Measurements from ENCODE around the gene TTPAL.
A peak's percentile ranks its signal among the peaks of the same experiment; 100 is the strongest.

The TTPAL gene

DNA sequence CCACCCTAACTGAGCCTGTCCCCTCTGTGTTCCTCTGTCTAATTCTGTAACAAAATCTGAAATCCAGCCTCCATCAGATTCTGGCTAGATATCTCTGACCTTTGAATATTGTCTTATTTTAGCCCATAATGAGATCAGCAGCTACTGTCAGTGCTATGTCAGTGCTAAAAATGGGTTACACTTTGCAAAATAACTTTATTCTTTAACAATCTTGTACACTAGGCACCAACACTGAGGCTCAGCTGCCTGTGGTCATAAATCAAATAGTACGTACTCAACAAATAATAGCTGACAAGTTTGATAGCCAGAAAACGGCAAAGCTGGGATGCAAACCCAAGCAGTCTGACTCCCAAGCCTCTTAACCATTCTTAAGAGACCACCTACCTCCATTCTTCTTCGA, 22.1 kb downstream of the TTPAL start:
- DNase-seq (ENCODE audit: low read depth in 2 of 2): no peak

DNA sequence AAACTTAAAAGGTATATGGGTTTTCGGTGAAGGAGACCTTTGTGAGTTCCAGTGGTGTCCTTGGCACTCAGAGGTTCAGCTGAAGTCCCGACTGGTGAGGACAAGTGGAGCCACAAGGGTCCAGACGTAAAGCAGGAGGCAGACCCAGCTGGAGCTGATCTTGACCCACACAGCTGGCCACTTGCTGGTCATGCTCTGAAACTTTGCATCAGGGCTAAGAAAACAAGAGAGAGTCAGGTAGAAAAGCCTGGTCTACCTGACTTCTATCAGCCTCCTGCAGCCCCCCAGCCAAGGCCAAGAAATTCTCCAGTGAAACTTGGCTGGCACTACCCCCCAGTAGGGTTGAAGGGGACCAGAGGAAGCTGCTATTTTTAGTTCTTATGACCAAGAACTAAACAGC, 24.5 kb downstream of the TTPAL start:
- no peak for DNase-seq (ENCODE audit: low read depth in 2 of 2)

DNA sequence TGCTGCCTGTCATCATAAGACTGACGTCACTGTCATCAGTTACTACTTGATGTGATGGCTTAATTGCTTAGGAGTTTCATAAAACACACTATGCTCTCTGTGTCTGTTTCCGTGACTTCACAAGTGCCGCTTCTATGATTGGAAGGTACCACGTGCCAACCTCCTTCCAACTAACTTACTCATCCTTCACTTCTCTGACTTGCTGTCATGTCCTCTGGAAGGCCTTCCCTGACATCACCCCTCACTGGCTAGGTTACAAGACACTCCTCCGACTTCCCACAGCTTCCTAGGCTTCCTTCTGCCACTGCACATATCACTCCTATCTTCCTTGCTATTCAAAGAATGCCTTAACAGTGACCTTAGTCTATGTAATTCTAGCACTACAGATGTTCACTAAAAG, 25.8 kb downstream of the TTPAL start:
- DNase-seq (ENCODE audit: low read depth in 2 of 2): no peak

DNA sequence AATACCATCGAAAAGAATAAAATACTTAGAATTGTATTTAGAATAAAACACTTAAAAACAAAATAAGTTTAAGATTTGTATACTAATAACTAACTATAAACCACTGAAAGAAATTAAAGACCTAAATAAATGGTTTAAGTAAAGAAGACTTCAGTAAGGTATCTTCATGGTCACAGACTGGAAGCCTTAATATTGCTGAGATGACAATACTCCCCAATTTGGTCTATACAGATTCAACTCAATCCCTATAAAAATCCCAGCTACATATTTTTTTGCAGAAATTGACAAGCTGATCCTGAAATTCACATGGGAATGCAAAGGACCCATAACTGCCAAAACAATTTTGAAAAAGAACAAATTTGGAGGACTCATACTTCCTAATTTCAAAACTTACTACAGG, 27.3 kb downstream of the TTPAL start:
- DNase-seq (ENCODE audit: low read depth in 2 of 2): no peak

DNA sequence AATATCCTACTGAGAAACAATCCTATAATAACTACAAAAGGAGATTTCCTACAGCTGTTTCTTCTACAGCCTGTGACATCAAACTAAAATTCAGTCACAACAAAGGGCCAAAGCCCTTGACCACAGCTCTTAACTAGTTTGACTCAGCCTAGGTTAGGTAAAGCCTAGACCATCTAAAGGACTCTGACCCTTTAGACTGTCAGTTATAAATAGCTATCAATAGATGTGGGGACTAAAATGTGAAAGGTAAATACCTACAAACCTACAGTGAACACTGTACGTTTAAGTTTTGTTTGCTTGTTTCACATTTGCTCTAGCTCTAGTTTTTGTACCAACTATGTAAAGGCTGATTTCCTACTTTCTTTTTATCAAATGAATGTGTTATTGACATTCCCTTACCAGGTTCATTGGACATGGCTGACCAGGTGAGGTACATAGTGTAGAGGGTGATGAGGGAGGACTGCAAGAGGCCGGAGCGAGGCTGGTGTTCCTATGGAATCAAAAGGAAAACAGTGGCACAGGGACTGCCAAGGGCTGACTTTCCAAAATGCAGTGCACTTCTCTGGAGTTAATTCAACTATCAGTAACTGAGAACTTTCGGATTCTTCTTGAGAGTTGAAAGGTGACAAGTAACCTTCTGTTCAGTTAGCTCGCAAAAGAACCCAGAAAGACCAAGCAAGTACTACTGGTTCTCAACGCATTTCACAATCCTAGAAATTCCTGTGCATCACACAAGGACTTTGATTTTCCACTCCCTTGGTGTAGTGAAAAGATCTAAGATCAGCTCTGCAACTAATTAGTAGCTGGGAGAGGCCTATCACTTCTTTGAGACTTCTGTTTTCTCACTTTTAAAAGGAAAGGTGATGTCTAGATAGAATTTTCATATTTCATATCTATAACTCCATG, 29.0 kb downstream of the TTPAL start:
- no peak for DNase-seq (ENCODE audit: low read depth in 2 of 2)

DNA sequence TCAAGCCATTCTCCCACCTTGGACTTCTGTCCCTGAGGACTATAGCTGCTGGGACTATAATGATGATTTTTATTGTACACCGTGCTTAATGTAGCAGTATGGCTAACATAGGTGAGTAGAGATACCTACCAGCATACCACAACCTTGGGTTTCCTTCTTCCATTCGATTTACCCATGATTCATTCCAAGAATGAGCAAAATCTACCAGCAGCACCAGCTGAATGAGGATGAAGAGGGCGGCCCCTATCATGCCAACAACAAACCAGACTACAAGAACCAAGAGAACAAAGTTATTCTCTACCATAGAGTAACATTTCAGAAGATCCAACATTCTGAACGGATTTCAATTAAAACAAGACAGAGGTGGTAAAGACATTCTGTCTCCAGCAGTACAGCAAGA, 34.1 kb downstream of the TTPAL start:
- DNase-seq (ENCODE audit: low read depth in 2 of 2): no peak

DNA sequence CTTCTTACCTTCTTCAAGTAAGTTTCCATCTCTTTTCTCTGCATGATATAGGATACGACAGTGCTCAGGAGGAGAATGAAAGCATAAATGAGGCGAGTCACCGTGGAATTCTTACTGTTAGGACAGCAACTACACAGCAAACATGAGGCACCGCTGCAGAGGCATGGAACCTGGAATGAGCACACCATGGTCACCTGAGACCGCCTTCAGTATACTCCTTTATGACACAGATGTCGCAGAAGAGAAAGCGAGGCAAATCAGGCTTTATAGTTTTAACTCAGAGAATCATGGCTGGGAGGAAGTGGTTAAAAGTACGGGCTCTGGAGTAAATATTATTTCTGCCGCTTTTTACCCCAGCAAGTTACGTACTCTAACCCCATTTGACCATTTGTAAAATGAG, 38.2 kb downstream of the TTPAL start:
- DNase-seq (ENCODE audit: low read depth in 2 of 2): no peak

DNA sequence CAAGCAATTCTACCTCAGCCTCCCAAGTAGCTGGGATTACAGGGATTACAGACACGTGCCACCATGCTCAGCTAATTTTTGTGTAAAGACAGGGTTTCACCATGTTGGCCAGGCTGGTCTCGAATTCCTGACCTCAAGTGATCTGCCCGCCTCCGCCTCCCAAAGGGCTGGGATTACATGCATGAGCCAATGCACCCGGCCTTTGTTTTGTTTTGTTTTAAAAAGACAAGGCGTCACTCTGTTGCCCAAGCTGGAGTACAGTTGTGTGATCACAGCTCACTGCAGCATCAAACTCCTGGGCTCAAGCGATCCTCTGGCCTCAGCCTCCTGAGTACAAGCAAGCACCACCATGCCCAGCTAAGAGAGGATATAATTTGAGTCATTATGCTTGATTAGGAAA, 40.8 kb downstream of the TTPAL start:
- no peak for DNase-seq (ENCODE audit: low read depth in 2 of 2)

DNA sequence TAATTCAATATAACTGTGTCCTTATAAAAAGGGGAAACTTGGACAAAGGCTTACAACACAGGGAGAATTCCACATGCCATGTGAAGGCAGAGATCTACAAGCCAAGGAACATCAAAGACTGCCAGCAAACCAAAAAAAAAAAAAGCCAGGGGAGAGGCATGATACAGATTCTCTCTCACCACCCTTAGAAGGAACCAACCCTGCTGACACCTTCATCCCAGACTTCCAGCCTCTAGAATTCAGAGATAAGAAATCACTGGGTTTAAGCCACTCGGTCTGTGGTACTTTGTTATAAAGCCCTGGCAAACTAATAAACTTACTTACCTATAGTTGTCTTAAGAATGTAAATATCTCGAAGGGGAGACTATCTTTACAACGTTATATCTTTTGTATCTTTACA, 41.8 kb downstream of the TTPAL start:
- no peak for DNase-seq (ENCODE audit: low read depth in 2 of 2)

DNA sequence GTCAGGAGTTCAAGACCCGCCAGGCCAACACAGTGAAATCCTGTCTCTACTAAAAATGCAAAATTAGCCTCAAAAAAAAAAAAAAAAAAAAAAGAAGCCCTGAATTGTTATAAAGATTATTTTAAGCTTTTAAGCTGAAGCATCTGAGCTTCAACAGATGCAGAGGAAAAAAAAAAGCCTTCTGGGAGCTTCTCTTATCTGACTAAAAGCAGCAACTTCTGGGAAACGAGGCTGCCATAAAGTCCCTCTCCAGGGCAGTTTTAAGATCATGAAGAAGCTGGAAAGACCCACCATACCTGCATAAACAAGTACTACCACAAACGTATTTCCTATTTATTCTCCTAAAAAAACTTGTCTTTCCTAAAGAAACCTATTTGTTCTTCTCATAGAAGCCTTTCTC, 42.6 kb downstream of the TTPAL start:
- DNase-seq (ENCODE audit: low read depth in 2 of 2): no peak

DNA sequence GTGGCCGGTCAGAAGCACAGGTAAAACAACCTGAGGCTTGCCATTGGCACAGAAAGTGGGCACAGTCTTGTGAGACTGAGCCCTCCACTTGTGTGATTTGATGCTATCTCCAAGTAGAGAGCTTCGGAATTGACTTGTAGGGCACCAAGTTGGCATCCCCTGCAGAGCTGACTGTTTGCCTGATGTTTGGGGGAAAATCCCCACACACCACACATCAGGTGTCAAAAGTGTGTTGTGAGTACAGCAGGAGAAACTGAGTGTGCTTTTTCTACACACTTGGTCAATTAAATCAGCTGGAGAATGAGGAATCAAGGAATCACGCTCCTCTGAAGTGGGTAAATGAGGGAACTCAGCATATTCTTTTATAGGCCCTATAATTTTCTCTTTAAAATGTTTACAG, 45.2 kb downstream of the TTPAL start:
- no peak for DNase-seq (ENCODE audit: low read depth in 2 of 2)

DNA sequence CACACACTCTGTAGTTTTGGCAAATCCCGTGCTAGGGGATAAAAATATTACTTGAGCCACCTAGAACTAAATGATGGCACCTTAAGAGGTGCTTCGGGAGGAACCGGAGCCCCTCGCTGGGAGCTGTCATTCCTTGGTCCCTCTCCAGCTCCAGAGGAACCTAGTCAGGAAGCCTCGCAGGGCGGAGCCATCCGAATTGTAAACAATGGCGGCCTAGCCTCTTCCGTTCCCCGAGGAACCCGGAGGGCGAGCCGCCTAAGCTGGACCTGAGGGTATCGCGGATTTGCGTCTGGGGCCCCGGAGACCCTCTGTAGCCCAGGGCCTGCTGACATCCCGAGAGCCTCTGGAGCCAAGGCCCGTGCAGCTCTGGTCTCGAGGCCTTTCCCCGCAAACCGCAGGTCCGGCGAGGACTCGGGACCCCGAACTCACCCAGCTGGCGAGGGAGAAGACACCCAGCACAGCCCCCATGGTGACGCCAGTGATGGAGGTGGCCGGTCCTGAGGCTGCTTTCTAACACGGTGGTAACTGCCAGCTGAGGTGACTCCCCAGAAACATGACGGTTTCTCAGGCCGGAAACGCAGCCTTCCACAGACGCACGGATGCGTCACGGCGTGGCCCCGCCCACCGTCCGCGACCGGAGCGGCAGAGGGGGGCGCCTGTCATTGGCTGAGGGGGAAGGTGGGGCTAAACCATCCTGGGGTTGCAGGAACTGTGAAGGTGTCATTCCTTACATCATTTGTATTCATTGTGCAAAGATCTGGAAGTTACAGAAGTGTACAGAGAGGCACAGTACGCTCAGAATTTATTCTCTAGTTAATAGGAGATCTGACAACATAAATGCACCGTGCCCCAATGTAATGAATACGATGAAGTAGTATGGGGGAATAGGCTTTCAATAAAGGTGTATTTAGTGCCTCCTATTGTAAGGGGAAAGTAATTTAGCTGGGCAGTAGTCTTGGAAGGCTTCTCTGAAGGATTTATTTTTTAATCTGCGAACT, 46.1 kb downstream of the TTPAL start, which contains the start of gene SERINC3:
SERINC3 (minus strand) TSS at position 587 of the 998 bp plus-strand sequence; CDS start at position 468, 119 bp downstream.
- DNase-seq (ENCODE audit: low read depth in 2 of 2): peak; percentile 82 to 87

DNA sequence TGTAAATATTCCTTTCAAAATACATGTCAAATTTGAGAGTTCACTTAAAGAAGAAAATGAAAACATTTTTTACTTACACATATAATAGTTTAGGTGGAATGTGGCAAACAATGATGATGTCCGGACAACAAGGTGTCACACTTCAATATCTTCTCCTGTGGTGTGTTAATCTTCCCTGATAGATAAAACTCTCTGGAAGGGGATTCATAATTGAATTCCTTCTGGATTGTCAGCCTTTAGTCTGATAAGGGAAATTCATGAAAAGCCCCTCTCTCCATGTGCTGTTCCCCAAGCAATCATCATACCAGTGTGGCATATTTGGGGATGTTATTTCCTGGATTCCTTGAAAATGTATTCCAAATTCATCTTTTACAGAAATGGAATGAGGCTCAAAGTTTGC, 47.2 kb downstream of the TTPAL start:
- DNase-seq (ENCODE audit: low read depth in 2 of 2): no peak

DNA sequence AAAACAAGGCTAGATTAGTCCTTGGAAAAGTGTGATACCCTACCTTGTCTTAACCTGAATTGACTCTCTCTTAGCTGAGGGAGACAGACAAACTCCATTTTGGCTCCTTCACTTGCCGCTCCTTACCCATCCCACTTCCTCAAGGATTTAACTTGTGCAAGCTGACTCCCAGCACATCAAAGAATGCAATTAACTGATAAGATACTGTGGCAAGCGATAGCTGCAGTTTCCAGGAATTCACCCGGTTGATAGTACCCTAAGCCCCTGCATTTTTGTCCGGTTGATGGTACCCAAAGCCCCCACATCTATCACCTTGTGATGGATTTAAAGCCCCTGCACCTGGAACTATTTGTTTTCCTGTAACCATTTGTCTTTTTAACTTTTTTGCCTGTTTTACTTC, 48.1 kb downstream of the TTPAL start:
- DNase-seq (ENCODE audit: low read depth in 2 of 2): no peak

DNA sequence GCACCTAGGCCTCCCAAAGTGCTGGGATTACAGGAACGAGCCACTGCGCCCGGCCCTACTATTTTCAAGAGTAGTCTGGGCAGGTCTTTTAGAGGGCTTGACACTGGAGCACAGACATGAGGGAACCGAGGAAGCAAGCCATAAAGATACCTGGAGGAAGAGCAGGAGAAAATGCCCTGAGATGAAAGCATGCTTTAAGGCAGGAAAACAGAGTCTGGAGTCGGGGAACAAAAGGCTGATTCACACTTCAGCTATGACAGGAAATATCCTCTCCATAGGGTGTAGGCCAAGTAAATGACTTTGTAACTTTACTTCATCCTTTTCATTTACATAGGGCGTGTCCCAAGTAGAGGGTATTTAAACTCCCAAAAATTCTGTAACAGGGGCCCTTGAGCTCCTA, 50.5 kb downstream of the TTPAL start:
- no peak for DNase-seq (ENCODE audit: low read depth in 2 of 2)

DNA sequence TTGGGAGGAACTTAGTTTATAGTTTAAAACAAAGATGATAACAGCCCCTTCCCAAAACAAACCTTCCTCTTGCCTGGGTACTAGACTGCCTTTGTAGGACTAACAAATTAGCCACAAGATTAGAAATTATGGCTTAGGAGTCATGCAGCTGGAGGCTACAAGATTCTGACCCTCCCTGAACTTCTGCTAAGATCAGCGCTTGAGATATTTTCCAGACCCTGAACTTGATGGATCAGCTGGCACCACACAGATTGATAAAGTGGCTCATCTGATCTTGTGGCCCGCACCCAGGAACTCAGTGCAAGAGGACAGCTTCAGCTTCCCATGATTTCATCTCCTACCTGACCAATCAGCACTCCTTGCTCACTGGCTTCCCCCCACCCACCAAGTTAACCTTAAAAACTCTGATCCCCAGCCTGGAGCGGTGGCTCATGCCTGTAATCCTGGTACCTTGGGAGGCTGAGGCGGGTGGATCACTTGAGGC, 52.1 kb downstream of the TTPAL start:
- no peak for DNase-seq (ENCODE audit: low read depth in 2 of 2)

DNA sequence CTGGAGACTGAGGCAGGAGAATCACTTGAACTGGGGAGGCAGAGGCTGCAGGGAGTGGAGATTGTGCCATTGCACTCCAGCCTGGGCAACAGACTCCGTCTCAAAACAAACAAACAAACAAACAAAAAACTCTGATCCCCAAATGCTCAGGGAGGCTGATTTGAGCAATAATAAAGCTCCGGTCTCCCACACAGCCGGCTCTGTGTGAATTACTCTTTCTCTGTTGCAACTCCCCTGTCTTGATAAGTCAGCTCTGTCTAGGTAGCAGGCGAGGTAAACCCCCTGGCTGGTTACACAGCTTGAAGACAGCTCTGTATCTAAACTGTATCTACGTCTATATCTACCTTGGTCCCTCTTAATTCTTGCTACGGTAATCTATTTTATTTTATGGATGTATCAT, 52.6 kb downstream of the TTPAL start:
- DNase-seq (ENCODE audit: low read depth in 2 of 2): no peak

DNA sequence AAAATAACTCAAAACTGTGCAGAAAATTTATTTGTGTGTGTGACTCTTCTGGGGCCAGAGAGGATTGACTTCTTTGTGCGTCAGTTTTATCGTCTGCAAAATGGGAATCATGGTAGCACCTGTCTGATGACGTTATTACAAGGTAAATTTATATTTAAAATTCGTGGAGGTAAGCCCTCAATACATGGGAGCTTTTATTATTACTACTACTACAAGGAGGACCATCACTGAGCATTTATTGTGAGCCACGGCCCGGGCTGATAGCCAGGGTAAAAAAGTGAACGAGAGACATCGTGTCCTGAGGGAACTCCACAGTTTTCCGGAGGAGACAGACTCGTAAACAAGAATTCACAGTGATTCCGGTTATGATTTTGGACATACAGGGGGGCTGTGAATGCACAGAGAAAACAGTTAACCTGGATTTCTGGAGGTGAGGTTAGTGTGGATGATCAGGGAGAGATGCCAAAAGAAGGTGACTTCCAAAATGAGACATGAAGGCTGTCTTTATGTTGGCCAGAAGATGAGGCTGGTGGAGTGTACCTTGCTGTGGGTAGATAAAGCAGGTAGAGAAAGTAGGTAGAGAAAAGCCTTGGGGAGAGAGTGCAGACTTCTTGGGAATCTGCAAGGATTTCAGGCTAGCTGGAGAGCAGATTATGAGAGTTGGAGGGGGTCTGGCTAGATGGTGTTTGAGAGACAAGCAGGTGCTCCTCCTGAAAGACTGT, 56.7 kb downstream of the TTPAL start:
- no peak for DNase-seq (ENCODE audit: low read depth in 2 of 2)

DNA sequence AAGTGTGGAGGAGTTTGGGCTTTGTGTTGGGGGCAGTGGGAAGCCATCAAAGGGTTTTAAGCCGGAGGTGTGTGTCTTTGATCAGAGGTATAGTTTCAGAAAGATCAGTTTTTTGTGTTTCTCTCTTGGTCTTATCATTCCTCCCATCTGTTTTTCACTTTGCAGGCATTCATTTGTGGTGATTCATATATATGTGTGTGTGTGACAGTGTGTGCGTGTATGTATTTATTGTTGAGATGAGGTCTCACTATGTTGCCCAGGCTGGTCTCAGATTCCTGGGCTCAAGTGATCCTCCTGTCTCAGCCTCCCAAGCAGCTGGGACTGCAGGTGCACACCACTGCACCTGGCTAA, 57.3 kb downstream of the TTPAL start:
- no peak for DNase-seq (ENCODE audit: low read depth in 2 of 2)

DNA sequence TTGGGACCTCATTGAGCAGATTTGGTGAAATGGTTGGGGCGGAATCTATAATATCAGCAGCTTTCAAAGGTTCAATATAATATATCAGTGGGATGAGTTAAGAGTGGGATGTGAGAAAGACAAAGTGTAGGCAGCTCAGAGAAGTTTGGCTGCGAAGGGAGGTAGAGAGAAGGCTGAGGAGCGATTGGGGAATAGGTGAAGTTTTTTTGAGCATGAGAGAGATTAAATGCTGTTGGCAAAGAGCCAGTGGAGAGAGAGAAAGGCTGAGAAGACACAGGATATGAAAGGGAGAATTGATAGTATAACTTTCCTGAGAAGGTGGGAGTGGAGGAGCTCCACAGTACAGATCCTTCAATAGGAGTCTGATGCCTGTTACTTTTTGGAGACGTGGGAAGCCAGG, 58.3 kb downstream of the TTPAL start:
- no peak for DNase-seq (ENCODE audit: low read depth in 2 of 2)

DNA sequence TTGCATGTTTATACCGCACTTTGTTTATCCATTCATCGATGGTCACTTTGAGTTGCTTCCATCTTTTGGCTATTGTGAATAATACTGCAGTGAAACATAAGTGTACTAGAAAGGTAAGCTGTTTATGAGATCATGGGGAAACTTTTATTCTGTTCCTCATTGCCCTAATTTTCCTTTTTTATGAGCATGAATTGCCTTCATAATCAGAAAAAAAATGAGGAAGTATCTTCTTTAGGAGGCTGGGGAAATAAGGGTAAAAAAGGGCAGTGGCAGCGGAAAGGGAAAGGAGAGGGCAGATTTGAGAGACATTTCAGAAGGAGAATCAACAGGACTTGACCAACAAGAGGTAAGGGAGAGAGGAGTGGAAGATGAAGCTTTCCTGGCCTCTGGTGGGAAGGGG, 60.5 kb downstream of the TTPAL start:
- DNase-seq (ENCODE audit: low read depth in 2 of 2): no peak

DNA sequence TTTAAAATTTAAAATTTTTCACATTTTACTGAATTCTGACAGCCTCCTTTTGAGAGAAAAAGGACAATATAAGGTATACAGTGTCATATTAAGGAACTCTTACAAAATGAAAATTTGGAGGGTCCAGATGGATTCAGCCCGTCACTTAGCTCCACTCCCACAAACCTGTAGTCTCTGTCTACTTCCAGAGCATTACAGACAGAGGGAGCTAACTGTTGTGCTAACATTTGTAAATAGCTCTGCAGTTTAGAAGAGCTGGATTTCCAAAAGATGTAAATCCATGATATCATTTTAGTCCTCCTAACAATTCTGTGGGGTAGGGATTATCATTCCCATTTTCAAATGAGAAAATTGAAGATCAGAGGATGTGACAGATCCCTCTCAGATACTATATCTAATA, 62.3 kb downstream of the TTPAL start:
- DNase-seq (ENCODE audit: low read depth in 2 of 2): no peak

Measured in fibroblast of skin of left quadriceps (primary cell).